NCI-H1105 treated with DMSO at 0.1 percent for 48 hours (cell line): ENCODE measurements around the gene CERS1.

Source experiments
- DNase-seq: peaks from one replicate; lab custom pipeline; 2025; lab: John Stamatoyannopoulos, UW

CERS1 gene, protein sequence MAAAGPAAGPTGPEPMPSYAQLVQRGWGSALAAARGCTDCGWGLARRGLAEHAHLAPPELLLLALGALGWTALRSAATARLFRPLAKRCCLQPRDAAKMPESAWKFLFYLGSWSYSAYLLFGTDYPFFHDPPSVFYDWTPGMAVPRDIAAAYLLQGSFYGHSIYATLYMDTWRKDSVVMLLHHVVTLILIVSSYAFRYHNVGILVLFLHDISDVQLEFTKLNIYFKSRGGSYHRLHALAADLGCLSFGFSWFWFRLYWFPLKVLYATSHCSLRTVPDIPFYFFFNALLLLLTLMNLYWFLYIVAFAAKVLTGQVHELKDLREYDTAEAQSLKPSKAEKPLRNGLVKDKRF

GRCh38 chr19:18895824-18896341 is at the start of gene CERS1:
Gene CERS1 (minus strand): TSS chr19:18896158. CDS start chr19:18896072, 86 bp downstream.
- DNase-seq, result peak; percentile 45

DNA sequence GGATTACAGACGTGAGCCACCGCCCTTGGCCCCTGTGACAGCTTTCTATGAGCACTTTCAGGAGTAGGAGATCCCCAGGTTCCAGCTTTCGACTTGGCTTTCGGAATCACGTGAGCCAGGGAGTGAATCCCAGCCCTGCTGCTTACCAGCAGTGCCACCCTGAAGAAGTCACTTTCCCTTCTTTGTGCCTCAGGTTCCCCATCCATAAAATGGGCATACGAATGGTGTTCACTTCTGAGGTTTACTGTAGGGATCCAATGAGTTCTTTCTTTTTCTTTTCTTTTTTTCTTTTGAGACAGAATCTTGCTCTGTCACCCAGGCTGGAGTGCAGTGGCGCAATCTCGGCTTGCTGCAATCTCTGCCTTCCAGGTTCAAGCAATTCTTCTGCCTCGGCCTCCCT is 49.3 kb upstream of the CERS1 start:
- DNase-seq, result no peak

DNA sequence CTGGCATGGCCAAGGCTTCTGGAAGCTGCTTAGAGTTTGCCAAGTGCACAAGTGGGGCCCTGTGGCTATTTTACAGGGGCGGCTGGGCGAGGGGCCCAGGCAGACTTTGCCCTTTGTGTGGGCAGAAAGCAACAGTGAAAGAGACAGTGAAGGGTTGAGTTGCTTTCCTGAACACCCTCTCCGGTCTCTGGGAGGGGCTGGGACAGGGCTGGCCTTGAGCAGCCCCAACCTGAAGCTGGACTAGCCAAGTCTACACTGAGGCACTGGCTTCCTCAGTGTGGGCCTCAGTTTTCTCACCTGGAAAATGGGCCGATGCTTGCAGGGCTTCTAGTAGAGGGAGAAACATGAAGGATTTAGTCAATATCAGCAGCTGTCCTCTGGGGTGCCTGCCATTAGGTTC is 47.5 kb upstream of the CERS1 start:
- DNase-seq, result no peak

GRCh38 chr19:18942692-18943091 is 46.7 kb upstream of the CERS1 start:
- DNase-seq, result no peak

DNA sequence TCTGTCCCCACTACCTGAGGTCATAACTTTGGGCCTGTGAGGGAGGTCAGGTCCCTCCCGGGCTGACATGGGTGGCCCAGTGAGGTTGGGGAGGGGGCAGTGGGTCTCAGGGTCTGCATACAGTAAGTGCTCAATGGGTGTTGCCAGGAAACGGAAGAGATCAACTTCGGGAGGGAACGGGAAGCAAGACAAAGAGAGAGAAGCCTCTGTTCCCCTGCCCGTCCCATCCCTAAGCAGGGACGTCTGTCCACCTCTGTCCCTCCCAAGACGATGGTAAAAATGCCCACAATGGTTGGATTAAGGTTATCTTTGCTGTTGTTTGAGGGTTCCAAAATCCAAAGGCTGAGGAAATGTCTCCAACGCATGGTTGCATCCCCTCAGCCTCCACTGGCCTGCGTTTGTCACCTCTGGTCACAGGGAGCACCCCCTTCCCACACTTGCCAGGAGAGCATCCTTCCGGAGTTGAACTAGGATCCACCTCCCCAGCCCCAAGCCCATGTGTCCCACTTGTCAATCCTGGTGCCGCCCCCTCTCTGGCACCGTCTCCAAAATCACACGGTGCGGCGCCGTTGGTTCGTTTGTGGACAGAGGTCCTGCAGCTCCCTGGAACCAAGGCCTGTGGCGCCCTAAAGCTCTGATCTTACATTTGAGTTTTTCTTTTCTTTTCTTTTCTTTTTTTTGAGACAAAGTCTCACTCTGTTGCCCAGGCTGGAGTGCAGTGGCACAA is 45.8 kb upstream of the CERS1 start:
- DNase-seq, result no peak

DNA sequence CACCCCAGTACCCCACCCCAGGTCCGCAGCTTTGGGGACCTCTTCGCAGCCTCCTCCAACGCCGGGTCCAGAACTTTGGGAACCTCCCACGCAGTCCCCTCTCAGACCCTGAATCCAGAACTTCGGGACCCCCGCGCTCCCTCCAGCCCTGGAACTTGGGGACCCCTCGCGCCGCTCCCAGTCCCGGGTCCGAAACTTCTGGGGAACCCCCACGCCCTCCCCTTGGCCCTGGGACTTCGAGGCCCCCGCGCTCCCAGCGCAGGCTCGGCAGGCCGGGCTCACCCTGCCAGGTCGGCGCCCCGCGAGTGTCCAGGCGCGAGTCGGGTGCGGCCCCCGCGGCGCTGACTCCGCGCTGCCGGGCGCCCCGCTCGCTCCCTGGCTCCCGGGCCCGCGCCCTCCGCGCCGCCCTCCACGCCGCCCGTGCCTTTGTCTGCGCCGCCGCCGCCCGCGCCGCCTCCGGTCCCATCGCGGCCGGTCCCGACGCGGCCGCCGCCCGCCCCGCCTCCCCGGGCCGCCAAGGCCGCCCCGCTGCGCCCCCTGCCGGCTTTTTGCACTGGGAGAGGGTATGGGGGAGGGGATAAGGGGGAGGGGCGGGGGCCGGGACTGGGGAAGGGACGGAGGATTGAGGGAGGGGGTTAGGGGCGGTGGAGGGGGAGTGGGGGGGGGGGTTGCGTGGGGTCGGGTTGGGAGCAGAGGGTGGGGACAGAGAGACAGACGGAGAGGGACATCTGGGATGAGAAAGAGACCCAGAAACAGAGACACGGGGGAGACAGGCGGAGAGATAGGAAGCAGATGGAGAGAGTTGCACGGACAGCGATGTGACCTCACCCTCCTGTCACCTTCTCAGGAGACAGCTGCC is 45.0 kb upstream of the CERS1 start, which contains the start of gene HOMER3:
Gene HOMER3, minus strand, starts transcription at position 449 of the 859 bp plus-strand sequence. CDS start 2,235 bp downstream, outside the sequence.
- DNase-seq, result peak; percentile 29

DNA sequence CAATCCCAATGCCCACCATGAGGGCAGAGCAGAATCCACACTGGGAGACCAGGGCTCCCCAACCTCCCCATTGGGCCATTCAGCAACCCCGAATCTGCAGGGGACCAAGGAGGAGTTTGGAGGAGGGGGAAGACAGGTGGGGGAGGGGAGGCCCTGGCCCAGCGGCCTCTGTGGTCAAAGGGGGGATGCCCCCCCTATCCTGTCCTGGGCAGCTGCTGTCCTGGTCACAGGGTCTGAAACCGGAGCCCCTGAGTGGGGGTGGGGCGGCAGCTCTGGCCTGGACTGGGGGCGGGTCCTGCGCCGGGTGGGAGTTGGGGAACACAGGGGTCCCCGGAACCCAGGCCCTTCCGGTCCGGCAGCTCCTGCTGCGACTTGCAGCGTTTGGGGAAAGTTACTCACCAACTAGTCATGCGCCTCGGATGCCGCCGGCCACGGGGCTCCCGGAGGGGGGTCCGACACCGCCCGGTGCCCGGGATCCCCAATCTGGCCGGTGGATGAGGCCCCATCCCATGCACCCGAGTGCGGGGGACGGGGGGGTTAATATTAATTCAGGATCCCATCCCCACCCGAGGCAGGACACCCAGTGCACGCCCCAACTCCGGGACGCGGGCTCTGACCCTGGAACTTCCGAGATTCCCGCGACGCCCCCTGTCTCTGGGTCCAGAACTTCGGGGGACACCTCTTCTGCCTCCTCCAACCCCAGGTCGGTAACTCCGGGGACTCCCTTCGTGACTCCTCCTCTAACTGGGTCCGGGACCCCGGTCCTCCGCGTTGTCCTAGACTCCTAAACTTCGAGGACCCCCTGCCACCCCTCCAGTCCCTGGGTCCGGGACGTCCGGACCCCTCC is 44.2 kb upstream of the CERS1 start:
- DNase-seq, result no peak

GRCh38 chr19:18939163-18939562 is 43.2 kb upstream of the CERS1 start:
- DNase-seq, result no peak

GRCh38 chr19:18933297-18933696 is 37.3 kb upstream of the CERS1 start:
- no peak for DNase-seq

GRCh38 chr19:18932216-18932841 is 36.4 kb upstream of the CERS1 start:
- no peak for DNase-seq

DNA sequence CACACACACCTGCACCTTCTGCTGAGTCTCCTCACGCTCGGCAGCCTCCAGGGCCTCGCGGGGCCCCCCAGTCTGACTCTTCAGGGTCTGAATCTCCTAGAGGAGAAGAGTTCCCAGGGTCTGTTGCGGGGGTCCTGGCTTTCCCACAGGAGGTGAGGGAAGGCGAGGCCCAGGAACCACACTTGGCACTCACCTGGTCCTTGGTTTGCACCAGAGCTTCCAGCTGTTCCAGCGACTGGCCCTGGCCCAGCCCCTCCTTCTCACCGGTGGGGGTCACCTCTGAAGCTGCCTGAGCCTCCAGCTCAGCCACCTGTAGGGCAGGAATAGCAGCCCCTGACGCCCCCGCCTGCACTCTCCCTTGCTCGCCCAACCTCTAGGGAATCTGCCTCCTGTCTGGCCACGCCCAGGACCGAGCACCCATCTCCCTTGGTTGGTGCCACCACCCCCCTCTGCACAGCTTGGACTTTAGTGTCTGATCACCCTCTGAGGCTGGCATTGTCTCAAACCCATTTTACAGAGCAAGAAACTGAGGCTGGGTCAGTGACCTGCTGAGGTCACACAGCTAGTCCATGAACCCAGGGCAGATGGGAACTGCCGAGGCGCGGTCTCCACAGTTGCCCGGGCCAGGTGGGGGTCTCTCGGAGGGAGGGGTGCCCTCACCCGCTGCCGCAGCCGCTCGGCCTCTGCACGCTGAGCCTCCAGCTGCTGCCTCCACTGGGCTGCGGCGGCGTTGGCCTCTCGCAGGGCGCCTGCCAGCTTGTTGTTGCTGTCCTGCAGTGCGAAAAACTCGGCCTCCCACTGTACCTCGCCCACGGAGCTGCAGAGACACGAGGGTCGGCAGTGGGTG is 35.6 kb upstream of the CERS1 start:
- no peak for DNase-seq

DNA sequence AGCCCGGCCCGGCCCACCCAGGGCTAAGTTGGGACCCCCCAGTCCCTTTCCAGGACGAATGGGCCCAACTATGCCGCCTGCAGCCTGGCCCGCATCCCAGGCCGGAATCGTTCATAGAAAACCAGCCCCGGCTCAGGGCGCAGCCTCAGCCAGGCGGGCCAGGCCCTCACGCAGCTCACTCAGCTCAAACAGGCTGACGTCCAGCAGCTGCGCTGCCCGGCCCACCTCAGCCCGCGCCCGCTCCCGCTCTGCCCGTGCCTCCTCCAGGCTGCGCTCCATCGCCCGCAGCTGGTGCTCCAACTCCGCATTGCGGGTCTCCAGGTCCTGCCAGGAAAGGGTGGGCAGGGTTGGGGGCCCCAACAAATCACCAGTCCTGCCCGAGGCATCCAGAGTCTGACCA is 33.4 kb upstream of the CERS1 start:
- DNase-seq, result no peak

DNA sequence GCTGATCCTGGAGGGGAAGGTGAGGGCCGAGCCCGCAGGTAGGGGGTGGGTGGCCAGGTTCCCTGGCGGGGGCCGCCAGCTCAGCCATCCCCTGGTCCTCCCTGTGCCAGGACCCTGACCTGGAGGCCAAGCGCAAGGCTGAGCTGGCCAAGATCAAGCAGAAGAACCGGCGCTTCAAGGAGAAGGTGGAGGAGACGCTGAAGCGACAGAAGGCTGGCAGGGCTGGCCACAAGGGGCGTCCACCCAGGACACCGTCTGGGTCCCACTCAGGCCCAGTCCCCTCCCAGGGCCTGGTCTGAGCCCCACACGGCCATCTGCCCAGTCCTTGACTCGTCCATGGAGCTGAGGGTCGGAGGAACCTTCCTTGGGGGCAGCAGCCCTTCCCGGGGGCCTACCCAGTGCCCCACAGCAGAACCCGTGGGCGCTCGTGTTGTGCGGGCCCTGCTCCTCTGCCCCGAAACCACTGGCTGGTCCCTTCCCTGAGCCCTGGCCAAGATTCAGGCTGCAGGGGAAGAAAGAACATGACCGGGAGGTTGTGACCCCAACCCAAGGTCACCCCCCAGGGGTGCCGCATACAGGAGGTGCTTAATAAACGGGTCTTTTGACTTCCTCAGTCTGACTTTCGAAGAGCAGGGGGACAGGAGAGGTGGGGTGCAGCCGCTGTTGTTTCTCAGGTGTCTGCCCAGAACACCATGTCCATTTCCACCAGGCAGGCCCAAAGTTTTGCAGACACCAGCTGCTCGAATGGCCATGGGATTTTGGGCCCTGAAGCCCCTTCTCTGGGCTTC is 32.3 kb upstream of the CERS1 start:
- no peak for DNase-seq

- no peak for DNase-seq
Measured at GRCh38 chr19:18924684-18925213, 28.8 kb upstream of the CERS1 start.

GRCh38 chr19:18922228-18922985 is 26.4 kb upstream of the CERS1 start:
- no peak for DNase-seq

- no peak for DNase-seq
Measured at GRCh38 chr19:18921593-18921992, 25.6 kb upstream of the CERS1 start.

DNA sequence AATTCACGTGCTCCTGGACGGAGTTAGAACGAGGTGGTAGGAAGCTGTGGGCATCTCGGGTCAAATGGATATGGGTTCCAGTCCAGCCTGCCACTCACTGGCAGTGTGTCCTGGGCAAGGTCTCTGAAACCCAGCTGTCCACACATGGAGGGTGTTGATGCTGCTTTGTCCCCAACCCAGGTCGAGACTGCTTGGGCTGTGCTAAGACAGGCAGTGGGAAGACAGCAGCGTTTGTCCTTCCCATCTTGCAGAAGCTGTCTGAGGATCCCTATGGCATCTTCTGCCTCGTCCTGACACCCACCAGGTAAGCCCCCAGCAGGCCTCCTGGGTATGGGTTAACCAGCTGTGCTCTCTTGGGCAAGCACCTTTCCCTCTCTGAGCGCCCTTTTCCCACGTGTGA is 24.4 kb upstream of the CERS1 start:
- DNase-seq, result no peak

- DNase-seq, result no peak
Measured at GRCh38 chr19:18919900-18920214, 23.9 kb upstream of the CERS1 start.
